Left ventricle myocardium superior (tissue), 1 donor: Measurements from ENCODE around the gene S1PR1. TPM values are rescaled to one million over a fixed set of nuclear protein-coding genes. Genes with fewer than 3 reads are reported as not detected.

ENCODE experiments used
- ATAC-seq: fragments of 200-7000 bp; cut with Tn5 transposase; one replicate; pipeline ENCODE4 v1.9.1; 2020; ENCODE audit warnings: mild to moderate bottlenecking, moderate library complexity
- DNase-seq: peaks from one replicate; pipeline ENCODE4 v3.0.0-alpha.2; 2020
- intact Hi-C: fragments of 100-400 bp; cut with micrococcal nuclease; formaldehyde crosslinking; loops from one replicate; pipeline ENCODE4 v1.11.0; 2022
- total RNA-seq: library from RNA; stranded (reverse); fragmentation: NEBNext Ultra II Directional; extraction: Animal tissue kit (Norgen Biotek cat#: 25700); gene quantifications from one replicate; pipeline ENCODE4 v1.2.1, GENCODE V29; 2021
- donor health status: DM: no; HTN: yes; CAD: no; lungs with severe emphysema.

Gene S1PR1
- total RNA-seq, 1 donor from 2014 or later = 58.1 TPM

GRCh38 chr1:101265684-101266083, 28.9 kb downstream of the S1PR1 start:
- no peak for DNase-seq
- intact Hi-C loops = no loop called here
- no peak for ATAC-seq

GRCh38 chr1:101267082-101267481, 30.3 kb downstream of the S1PR1 start:
- DNase-seq (no peak), ATAC-seq (no peak)
- intact Hi-C loops = no loop called here

DNA sequence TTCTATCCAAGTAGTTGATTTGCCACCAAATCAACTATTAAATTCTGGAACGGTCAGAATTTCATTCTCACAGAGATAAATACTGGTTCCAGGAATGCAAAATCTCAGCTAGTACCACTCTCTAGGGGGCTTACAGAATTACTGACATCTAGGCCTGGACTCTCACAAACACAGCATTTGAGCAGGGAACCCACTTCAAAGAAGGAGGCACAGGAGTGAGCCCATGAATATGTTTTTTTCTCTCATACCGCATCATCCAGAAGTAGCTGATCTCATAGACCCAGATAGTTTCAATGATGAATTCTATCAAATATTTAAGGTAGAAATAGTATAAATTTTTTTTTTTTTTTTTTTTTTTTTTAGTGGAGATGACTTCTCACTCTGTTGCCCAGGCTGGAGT, 32.1 kb downstream of the S1PR1 start:
- no peak for DNase-seq
- intact Hi-C loops = no loop called here
- no peak for ATAC-seq

- DNase-seq (no peak), ATAC-seq (no peak)
- intact Hi-C loops = no loop called here
These were observed 38.9 kb downstream of the S1PR1 start for GRCh38 chr1:101275672-101276071.

- DNase-seq = no peak
These were observed 40.0 kb downstream of the S1PR1 start for GRCh38 chr1:101276818-101277217.

DNA sequence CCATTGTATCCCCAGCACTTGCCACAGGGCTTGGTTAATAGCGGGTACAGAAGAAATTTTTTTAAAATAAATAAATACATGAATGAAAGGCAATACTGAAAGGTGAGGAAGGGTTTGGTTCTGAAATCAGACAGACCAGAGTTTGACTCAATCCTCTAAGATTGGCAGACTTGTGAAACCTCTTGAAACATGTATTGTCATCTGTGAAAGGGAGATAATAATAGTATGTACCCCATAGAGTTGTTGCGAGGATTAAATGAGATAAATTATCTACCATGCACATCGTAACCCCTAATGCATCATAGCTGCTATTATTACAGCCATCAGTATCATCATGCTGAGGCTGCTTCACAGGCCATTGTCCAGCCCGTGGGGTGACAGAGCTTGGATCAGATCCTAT, 41.4 kb downstream of the S1PR1 start:
- intact Hi-C loops = no loop called here
- no peak for ATAC-seq
- DNase-seq = no peak

More at GRCh38 chr1:101276818-101277217, 40.0 kb downstream of the S1PR1 start:
- intact Hi-C loops = no loop called here
- no peak for ATAC-seq

DNA sequence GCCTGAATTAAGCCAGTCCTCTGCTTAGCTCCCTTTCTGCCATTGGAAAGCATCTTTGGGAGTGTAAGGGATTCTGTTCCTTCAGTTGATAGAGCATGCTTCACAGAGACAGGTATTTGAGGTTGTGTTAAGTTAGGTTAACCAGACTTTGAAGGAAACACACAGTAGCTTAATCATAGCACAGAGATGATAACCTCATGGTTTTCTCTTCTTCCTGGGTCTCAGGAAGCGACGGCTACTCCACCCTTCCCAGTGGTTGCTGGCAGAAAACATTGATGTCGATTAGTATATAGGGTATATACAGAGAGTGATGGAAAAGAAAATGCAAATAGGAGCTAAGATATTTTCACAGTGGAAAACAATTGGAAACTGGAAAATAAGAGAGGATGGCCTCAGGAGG, 42.0 kb downstream of the S1PR1 start:
- DNase-seq (no peak), ATAC-seq (no peak)
- intact Hi-C loops = no loop called here

DNA sequence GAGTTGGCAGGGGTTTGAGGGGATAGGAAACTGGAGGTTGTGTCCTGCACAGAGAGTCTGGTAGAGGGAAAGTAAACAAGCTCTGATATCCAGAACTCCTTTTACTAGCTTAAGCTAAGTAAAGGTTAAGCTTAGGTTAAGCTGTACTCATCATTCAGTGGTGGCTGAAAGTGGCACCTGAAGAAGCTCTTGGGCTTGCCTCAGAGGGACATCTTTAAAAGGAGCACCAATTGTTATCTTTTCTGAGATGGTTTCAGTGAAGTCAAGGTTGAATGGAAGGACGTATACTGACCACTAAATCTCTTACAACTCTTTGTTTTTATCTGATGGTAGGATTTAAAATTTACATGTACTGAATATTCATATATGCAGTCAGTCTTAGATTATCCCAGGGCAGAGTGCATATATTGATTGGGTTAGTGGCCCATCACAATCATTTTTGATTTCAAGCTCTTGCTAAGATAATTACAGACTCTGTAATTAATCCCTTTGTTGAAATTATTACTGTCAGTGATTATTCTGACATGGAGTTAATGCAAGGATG, 43.3 kb downstream of the S1PR1 start:
- ATAC-seq = no peak
- intact Hi-C loops = no loop called here
- DNase-seq = no peak

- no peak for DNase-seq
- no peak for ATAC-seq
- intact Hi-C loops = no loop called here
These were observed 44.3 kb downstream of the S1PR1 start for GRCh38 chr1:101280942-101281654.

- intact Hi-C loops = no loop called here
- ATAC-seq (no peak), DNase-seq (no peak)
These were observed 44.9 kb downstream of the S1PR1 start for GRCh38 chr1:101281751-101282150.

DNA sequence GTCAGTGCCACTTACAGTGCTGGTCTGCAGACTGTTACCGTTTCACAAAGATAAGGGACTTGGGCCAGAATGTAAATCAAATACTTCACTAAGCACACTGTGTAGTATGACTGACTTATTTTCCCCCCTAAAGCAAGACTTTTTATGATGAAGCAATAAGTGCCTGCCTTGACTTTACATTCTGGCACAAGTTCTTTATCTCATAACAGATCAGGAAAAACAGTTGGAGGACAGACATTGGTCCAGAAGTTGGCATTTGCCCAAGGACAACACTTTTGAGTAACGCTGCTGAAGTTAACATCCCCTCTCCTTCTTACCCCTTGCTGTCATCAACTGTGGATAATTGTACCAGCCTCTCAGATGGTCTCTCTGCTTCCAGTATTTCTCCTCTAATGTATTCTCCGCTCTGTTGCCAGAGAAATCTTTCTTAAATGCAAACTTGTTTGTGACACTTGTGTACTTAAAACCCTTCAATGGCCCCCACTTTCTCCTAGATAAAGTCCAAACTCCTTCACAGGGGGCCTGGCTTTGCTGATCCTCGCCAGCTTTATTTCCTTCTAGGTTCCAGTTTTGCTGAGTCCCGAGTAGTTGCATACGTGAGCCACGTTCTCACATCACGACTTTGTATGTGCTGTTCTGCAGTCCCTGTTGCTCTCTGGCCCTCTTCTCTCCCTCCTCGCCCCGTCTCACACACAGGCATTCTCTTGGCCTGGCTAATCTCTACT, 45.7 kb downstream of the S1PR1 start:
- DNase-seq (no peak), ATAC-seq (no peak)
- intact Hi-C loops = no loop called here

- ATAC-seq (no peak), DNase-seq (no peak)
- intact Hi-C loops = no loop called here
These were observed 46.6 kb downstream of the S1PR1 start for GRCh38 chr1:101283443-101283842.

DNA sequence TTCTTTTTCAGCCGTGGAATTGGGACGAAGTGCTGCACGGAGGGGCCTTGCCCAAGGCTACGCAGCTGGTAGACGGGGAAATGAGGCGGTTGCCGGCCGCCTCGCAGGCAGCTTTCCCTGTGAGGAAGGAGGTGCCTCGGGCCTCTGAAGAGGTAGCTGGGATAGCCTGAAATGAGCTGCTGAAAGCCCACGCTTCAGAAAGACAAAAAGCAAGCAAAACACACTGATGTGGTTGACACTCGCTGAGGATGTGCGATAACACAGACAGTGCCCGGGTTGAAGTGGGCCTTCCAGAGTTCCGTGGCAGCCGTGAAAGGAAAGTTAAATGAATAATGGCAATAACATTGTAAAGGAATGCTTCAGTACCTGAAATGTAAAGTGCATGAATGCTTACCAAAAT, 47.2 kb downstream of the S1PR1 start:
- ATAC-seq (no peak), DNase-seq (no peak)
- intact Hi-C loops = no loop called here

GRCh38 chr1:101284622-101285218, 47.9 kb downstream of the S1PR1 start:
- ATAC-seq (no peak), DNase-seq (no peak)
- intact Hi-C loops = no loop called here

DNA sequence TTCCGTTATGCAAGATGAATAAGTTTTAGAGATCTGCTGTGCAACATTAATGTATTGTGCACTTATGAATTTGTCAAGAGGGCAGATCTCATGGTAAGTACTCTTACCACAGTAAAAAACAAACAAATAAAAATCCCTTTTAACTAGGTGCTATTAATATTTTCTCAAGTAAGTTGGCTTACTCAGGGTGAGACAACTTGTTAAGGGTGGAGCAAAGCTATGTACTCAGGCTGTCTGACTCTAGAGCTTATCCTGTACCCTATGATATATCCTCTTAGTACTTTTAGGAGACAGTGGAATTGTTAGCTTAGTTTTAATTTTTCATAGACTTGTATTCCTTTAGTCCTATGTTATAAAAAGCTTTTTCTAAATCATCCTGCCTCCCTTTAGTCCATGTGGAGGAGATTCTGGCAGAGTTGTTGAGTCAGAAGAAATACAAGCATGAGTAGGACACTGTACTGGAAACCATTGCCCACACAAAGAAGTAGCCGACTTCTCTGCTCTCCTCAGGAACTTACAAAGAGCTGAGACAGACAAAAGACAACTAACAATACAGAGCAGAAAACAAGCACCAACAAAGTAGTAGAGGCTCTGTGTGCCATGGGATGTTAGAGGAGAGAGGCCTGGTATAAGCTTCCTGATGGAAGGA, 49.2 kb downstream of the S1PR1 start:
- ATAC-seq (no peak), DNase-seq (no peak)
- intact Hi-C loops = no loop called here

DNA sequence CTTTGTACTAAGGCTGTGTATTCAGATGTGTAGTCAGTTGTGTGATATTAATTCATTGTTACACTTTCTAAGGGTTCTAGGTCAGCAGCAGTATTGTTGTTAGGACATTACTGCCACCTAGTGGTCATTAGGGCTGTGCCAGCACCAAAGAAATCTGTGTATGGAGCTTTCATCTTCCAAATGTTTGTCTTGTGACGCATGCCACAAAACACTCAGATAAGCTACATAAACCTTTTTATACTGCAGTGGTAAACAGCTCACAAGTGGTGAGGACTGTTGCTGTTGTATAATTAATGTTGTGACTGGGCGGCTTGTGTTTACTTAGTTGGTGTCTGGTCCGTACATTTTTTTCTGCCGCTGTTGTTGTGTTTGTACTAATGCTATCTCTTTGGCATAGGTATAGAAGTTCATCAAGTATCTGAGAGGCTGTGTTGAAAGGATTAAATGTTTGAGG, 51.7 kb downstream of the S1PR1 start:
- DNase-seq (peak; percentile 56), ATAC-seq (peak; percentile 92)
- intact Hi-C loops = no loop called here

- ATAC-seq (no peak), DNase-seq (no peak)
- intact Hi-C loops = loop anchor here (5.0 kb wide), 1 partner anchor 373 kb away; no protein-coding TSS in a partner anchor
These were observed 53.5 kb downstream of the S1PR1 start for GRCh38 chr1:101290119-101290921.
